ENCODE results near the gene ZNF71.

ZNF71 gene

GRCh38 chr19:56664511-56664910, 69.4 kb downstream of the ZNF71 start:
- H3K27me3 ChIP-seq (replicated peaks; ENCODE audit: insufficient read depth, low read length): no peaks in the 10 kb centered on the region
- TF ChIP-seq CTCF (IDR thresholded peaks at IDR 0.05; ENCODE audit: low read length) (no peak), EZH2 (optimal IDR thresholded peaks at IDR 0.05; ENCODE audit: low read depth, low read length) (no peak), EZH2phosphoT487 (IDR thresholded peaks at IDR 0.05; ENCODE audit: low read length) (no peak)
- H3K4me3 ChIP-seq (ENCODE audit: low read length): no peak overlapping the region
- no peak overlapping the region for H3K9ac ChIP-seq (ENCODE audit: low read length)
- no peaks in the 10 kb centered on the region for H3F3A ChIP-seq (ENCODE audit: insufficient read depth, low read length)
- DNase-seq: no peak
- H3K4me1 ChIP-seq (ENCODE audit: low read length): no peaks in the 10 kb centered on the region
- no peaks in the 10 kb centered on the region for H3K36me3 ChIP-seq (replicated peaks; ENCODE audit: insufficient read depth, low read length)
- H3K27ac ChIP-seq (ENCODE audit: low read length): no peak overlapping the region
- no peak overlapping the region for H2AFZ ChIP-seq (ENCODE audit: low read length)
- no peak overlapping the region for H3K4me2 ChIP-seq (ENCODE audit: low read depth, low read length)
- no peaks in the 10 kb centered on the region for H3K79me2 ChIP-seq (ENCODE audit: low read length)
- no peaks in the 10 kb centered on the region for H4K20me1 ChIP-seq (ENCODE audit: insufficient read depth, low read length)
- H3K9me3 ChIP-seq (replicated peaks; ENCODE audit: insufficient read depth, low read length): no peaks in the 10 kb centered on the region
- no peaks in the 10 kb centered on the region for H3K9me2 ChIP-seq (replicated peaks; ENCODE audit: insufficient read depth, low read length)

- no peaks in the 10 kb centered on the region for H3K27me3 ChIP-seq (replicated peaks; ENCODE audit: insufficient read depth, low read length)
- TF ChIP-seq EZH2phosphoT487 (IDR thresholded peaks at IDR 0.05; ENCODE audit: low read length) (no peak), CTCF (IDR thresholded peaks at IDR 0.05; ENCODE audit: low read length) (no peak), EZH2 (optimal IDR thresholded peaks at IDR 0.05; ENCODE audit: low read depth, low read length) (no peak)
- no peak for DNase-seq
- no peak overlapping the region for H2AFZ ChIP-seq (ENCODE audit: low read length)
- H3K4me1 ChIP-seq (ENCODE audit: low read length): no peaks in the 10 kb centered on the region
- H3K4me2 ChIP-seq (ENCODE audit: low read depth, low read length): no peak overlapping the region
- no peak overlapping the region for H3K27ac ChIP-seq (ENCODE audit: low read length)
- H3K9me3 ChIP-seq (replicated peaks; ENCODE audit: insufficient read depth, low read length): no peaks in the 10 kb centered on the region
- H3K4me3 ChIP-seq (ENCODE audit: low read length): no peak overlapping the region
- H3K36me3 ChIP-seq (replicated peaks; ENCODE audit: insufficient read depth, low read length): no peaks in the 10 kb centered on the region
- H3K9me2 ChIP-seq (replicated peaks; ENCODE audit: insufficient read depth, low read length): no peaks in the 10 kb centered on the region
- no peaks in the 10 kb centered on the region for H3K79me2 ChIP-seq (ENCODE audit: low read length)
- no peaks in the 10 kb centered on the region for H3F3A ChIP-seq (ENCODE audit: insufficient read depth, low read length)
- H4K20me1 ChIP-seq (ENCODE audit: insufficient read depth, low read length): no peaks in the 10 kb centered on the region
- H3K9ac ChIP-seq (ENCODE audit: low read length): no peak overlapping the region
These were observed 72.3 kb downstream of the ZNF71 start for GRCh38 chr19:56667311-56667870.

- H3K4me3 ChIP-seq (ENCODE audit: low read length): no peak overlapping the region
- no peaks in the 10 kb centered on the region for H3K9me3 ChIP-seq (replicated peaks; ENCODE audit: insufficient read depth, low read length)
- H3K27ac ChIP-seq (ENCODE audit: low read length): no peak overlapping the region
- no peaks in the 10 kb centered on the region for H4K20me1 ChIP-seq (ENCODE audit: insufficient read depth, low read length)
- H3K27me3 ChIP-seq (replicated peaks; ENCODE audit: insufficient read depth, low read length): no peaks in the 10 kb centered on the region
- no peak for TF ChIP-seq EZH2 (optimal IDR thresholded peaks at IDR 0.05; ENCODE audit: low read depth, low read length)
- H3K4me2 ChIP-seq (ENCODE audit: low read depth, low read length): no peak overlapping the region
- no peak for DNase-seq
- H3K9me2 ChIP-seq (replicated peaks; ENCODE audit: insufficient read depth, low read length): no peaks in the 10 kb centered on the region
- H2AFZ ChIP-seq (ENCODE audit: low read length): no peak overlapping the region
- no peaks in the 10 kb centered on the region for H3K79me2 ChIP-seq (ENCODE audit: low read length)
- H3F3A ChIP-seq (ENCODE audit: insufficient read depth, low read length): no peaks in the 10 kb centered on the region
- no peaks in the 10 kb centered on the region for H3K36me3 ChIP-seq (replicated peaks; ENCODE audit: insufficient read depth, low read length)
- no peaks in the 10 kb centered on the region for H3K4me1 ChIP-seq (ENCODE audit: low read length)
- H3K9ac ChIP-seq (ENCODE audit: low read length): no peak overlapping the region
These were observed 73.6 kb downstream of the ZNF71 start for GRCh38 chr19:56668676-56669075.

GRCh38 chr19:56670401-56670960, 75.4 kb downstream of the ZNF71 start:
- H3K9me3 ChIP-seq (replicated peaks; ENCODE audit: insufficient read depth, low read length): no peaks in the 10 kb centered on the region

More at GRCh38 chr19:56670401-56670960, 75.4 kb downstream of the ZNF71 start:
- Histone ChIP-seq H3F3A (ENCODE audit: insufficient read depth, low read length) (no peaks in the 10 kb centered on the region), H3K4me2 (ENCODE audit: low read depth, low read length) (no peak overlapping the region), H3K4me3 (ENCODE audit: low read length) (no peak overlapping the region), H3K79me2 (ENCODE audit: low read length) (no peaks in the 10 kb centered on the region), H3K9ac (ENCODE audit: low read length) (no peak overlapping the region), H3K36me3 (replicated peaks; ENCODE audit: insufficient read depth, low read length) (no peaks in the 10 kb centered on the region), H3K27ac (ENCODE audit: low read length) (no peak overlapping the region), H3K27me3 (replicated peaks; ENCODE audit: insufficient read depth, low read length) (no peaks in the 10 kb centered on the region), H2AFZ (ENCODE audit: low read length) (no peak overlapping the region), H3K4me1 (ENCODE audit: low read length) (no peaks in the 10 kb centered on the region), H3K9me2 (replicated peaks; ENCODE audit: insufficient read depth, low read length) (no peaks in the 10 kb centered on the region), H4K20me1 (ENCODE audit: insufficient read depth, low read length) (no peaks in the 10 kb centered on the region)
- TF ChIP-seq EZH2 (optimal IDR thresholded peaks at IDR 0.05; ENCODE audit: low read depth, low read length) (no peak), CTCF (IDR thresholded peaks at IDR 0.05; ENCODE audit: low read length) (no peak), EZH2phosphoT487 (IDR thresholded peaks at IDR 0.05; ENCODE audit: low read length) (no peak)
- DNase-seq: no peak
